NCI-H2107 treated with DMSO at 0.1 percent for 48 hours (cell line): ENCODE data around the gene NOP16.
A peak's percentile ranks its signal among the peaks of the same experiment; 100 is the strongest.

ENCODE experiments used
- DNase-seq: peaks from one replicate; lab custom pipeline; 2025; ENCODE audit not compliant: unreplicated experiment; lab: John Stamatoyannopoulos, UW

Gene NOP16

DNA sequence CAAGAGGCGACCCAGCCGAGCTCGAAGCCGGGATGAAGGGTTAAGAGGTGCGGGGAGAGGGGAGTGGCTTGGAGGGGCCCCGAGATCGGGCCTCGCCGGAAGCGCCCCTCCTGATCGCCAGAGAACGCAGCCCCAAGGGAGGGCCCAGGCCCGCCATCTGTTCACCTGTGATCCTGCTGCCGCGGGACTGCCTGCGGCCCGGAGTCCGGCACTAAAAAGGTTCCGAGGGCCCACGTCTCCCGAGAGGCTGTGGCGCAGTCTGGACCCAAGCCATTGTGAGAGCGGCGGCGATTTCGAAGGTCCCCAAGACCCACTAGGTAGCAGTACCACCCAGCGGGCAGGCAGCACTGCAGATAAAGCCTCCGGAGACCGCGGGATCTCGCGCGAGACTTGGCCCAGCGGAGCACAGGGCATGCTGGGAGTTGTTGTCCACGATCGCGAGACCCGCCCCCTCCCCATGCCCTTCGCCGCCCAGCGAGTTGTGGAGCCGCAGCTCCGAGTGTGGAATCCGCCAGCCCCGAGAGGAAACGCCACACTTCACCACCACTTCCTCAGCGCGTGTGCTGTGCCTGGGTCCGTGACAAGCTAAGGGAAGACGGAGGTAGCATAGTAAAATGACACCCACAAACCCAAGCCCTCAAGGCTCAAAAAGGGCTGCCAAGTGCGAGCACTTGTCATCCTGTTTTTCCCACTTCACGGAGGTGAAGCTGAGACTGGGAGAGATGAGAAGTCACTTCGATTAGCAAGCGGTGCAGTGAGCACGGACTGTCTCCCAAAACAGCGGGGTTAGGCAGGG lies 26.8 kb downstream of the NOP16 start, which contains the start of gene KIAA1191:
Gene KIAA1191, minus strand, starts transcription at position 328 of the 796 bp plus-strand sequence. CDS start 2,256 bp downstream, outside the sequence.
- peak; percentile 58 for DNase-seq

DNA sequence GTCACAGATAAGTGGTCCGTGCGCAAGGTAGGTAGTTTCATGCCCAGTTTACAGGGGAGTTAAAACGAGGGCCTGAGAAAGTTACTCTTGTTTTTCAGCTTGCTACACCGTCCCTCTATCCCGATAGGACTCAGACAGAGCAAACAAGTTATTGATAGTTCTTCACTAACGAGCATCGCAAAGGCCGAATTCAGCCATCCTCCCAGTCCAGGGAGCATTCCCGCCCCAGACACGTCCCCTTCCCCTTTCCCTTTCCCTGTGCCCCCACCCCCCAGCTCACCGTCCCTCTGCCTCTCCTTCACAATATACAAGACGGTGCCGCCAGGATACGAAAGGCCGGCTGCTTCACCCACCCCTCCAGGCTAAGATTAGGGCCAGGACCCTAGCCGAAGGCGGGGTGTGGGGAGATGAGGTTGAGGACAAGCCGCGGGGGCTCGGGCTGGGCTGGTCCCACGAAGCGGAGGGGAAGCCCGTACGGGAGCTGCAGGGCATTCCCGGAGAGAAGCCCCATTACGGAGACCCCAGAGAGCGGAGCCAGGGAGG lies 27.4 kb downstream of the NOP16 start:
- no peak for DNase-seq

DNA sequence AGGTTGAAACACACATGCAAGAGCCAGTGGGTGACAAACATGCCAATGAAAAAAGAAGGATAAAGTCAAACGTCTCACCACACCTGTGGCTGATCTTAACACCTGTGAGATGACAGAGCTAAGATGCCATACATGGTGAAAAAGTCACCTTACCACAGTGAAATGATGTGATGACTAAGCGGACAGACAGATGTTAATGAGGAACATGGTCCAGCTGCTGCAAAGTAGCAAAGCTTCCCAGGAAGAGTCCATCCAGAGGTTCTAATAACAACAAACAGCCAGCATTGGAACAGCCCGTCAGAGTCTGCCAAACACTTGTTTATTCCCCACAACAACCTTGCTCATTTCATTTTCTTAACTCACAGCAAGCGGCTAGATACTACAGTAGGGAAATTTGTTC lies 28.7 kb downstream of the NOP16 start:
- DNase-seq = no peak

DNA sequence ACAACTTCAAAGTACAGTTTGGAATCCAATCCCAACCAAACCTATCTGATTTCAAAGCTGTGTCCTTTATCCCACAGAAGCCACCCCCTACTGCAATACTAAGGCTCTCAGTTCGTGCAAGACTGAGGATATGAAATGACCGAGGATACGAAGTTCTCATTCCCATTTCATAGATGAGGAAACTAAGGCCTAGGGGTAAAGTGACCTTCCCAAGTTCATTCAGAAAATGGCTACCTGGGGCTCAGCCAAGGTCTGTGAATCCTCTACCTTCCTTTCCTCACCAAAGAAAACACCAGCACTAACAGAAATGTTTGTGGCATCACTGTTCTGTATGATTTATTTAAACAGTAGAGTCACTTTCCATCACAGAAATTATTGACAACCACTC lies 32.2 kb downstream of the NOP16 start:
- no peak for DNase-seq

DNA sequence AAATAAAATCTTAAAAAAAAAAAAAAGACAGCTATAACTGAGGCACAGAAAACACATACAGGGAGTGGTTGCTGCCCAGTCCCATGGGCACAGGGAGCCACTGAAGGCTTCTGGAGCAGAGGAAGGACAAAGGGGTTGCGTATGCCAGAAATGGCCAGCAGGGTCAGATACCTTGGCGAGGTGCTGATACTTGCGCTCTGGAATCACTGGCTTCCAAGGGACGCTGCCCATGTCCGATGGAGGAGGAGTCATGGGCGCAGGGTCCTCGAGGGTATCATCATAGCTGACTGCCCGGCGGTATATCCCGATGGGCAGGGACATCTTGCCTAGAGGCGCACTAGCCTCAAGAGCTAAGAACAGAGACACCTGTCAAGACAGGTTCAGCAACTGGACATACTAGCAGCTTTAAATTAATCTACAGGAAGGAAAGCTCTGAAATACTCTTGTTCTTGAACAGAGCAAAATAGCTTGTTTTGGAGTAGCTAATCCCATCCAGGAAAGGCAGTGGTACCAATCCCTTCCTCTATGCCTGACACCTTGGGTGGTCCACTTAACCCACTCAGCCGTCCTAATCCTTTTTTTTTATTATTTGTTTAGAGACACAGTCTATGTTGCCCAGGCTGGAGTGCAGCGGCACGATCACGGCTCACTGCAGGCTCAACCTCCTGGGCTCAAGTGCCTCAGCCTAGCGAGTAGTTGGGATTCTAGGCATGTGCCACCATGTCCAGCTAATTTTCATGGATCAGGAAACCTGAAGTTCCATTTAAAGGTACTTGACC lies 32.8 kb downstream of the NOP16 start:
- DNase-seq = no peak

DNA sequence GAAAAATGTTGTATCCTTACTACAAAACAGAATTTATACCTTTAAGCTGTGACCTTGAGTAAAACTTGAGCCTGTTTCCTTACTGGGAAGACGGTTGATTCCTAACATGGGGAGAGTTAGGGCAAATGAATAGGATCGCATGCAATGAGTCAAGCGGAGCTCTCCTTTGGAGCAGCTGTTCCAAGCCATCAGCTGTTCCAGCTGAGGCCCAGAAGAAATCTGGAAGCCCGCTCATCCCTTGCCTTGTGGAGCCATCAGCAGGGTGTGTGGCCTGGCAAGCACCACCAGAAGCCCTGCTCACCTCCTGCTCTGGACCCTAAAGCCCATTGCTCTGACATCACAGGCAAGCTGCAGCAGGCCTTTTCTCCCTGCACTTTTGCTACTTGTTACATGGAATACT lies 34.9 kb downstream of the NOP16 start:
- no peak for DNase-seq

DNA sequence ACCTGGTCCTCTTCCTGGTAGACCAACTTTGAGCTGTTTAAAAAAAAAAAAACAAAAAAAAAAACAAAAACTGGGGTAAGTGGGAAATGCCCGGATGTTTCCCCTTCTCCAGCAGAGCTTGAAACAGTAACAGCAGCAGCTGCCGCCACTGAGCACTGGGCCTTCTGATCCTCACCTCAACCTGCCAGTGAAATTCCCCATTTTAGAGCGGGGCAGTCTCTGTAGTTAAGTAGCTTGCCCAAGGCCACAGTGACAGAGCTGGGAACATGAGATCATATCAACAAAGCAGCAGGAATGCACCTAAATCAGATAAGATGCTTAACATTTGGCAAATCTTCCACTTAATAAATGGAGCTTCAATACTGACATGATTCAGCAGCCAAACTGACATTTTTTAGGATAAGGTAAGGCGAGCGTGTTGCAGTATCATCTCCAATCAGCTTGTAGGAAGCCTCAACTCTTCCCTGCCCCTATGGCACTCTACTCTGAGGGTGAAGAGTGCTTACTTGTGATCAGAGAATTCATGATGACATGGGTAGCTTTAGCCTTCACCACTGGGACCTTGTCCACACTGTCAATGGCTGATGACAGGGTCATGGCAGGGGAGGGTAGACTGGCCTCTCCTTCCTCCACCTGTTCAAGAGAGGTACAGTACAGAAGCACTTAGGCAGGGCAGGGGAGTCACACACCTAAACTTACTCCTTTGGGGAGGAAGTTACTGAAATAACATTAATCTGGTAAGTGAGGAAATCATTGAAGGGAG lies 36.1 kb downstream of the NOP16 start:
- no peak for DNase-seq

DNA sequence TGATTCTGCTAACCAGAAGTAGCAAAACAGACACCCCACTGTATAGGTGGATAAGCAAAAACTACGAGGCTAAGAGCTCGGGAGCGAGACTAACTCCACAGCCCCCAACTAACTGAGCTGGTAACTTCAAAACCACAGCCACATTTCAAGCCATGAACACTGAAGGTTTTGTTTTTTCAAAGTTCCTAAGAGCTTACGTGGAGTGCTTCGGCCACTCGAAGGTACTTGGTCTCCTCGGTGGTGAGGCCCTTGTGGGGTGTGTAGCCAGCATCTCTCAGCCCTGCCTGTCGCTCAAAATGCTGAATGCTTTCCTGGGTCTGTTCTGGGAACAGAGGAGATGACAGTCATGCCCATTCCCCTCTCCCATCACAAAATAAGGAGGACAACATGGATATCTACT lies 38.0 kb downstream of the NOP16 start:
- DNase-seq = no peak

DNA sequence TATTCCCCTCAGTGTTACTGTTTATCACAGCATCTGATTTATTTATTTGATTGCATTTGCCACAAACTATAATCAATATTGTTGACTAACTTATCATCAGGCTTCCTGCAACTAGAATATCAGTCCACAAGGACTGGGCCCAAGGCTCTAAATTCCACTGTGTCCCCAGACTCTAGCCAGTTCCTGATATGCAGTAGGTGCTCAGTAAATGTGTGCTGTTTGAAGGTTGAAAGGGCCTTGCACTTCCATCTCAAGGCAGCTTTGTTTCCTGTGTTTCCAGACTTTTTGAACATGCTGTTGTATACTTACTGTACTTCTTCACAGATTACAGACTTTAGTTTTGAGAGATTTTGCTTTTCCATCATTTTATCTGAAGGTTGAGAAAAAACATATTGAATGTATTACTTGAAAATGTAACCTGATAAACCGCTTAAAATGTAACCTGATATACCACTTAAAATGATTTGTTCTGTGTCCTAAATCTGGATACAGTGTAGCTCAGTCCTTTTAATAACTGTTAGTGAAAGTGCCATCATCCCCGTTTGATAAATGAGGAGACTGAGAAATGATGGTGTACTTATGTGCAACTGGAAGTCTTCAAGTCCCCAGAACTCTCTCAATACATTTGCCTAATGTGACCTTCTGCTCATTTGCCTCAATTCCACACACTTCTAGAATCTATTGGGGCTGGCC lies 45.5 kb downstream of the NOP16 start:
- DNase-seq = no peak

DNA sequence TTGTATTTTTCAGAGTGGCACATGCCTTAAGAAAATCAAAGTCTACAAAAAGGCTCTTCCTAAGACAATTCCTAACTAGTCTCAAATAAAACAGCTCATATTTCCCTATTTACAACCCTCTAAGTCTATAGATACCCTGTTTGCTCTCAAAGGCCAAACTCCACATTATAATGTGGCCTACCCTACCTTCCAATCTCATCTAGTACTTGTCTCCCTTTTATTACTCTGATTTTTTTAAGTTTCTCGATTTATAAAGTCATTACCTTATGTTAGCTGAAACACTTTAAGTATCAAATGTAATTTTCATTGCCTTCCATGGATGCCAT lies 46.3 kb downstream of the NOP16 start:
- no peak for DNase-seq

DNA sequence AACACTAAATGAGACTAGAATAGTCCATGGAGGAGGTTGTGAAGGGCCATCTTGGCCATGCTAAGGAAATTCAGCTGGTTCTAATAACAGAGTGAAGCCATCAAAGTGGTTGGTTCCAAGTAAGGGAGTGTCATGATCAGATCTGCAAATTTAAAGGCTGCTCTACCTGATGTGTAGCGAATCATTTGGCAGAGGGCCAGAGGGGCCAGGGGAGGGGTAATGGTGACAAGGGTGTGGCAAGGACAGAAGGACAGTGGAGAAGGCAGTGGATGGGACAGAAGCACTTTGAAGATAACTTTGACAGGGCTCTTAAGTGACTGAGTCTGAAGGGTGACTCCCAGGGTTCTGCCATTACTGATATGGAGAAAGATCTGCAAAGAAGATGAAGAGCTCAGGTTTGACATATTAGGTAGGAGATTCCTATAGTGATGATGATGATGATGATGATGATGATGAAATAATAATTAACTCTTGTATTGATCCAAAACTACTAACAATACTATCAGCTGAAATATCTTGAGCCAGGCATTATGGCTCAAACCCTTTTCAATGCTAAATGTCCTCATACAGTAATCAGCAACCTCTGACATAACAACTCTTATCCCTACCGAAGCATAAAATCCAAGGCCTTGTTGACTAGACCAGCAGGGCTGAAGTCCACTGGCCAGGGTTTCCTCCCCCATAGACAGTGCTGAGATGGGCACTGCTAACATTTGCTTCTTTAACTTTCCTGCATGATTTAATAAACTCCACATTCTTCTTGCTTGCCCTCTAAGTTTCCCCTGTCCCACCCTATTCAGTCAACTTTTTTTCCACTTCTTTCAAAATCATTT lies 46.9 kb downstream of the NOP16 start:
- DNase-seq = no peak

DNA sequence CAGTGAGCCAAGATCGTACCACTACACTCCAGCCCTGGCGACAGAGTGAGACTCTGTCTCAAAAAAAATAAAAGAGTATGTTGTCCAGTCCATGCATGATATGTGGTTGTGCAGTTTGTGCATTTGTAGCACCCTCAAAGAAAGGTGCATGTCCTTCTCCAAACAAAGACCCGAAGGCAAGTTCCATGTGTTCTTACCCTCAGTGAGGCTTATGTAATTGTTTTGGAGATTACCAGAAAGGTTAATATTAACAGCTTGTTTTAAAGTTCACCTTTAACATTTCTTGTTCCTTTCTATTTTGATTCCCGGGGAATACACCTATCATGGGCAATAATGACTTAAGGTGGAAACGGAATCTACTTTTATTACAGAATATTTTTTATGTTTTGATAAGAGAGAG lies 49.1 kb downstream of the NOP16 start:
- DNase-seq = no peak

DNA sequence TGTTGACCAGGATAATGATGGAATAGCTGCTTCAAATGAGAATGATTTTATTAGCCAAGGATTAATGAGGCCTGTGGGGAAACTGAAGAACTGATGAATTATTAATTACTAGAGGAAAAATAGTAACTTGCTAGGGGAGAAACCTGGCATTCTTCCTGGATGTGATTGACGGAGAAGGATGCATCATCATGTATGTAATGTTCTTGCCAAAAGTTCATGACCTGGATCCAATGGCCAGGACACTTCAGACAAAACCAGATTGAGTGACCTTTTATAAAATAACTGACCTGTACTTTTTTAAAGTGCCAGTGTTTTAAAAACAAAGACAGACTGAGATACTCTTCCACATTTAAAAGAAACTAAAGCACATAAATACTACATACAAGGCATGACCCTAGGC lies 50.5 kb downstream of the NOP16 start:
- no peak for DNase-seq

DNA sequence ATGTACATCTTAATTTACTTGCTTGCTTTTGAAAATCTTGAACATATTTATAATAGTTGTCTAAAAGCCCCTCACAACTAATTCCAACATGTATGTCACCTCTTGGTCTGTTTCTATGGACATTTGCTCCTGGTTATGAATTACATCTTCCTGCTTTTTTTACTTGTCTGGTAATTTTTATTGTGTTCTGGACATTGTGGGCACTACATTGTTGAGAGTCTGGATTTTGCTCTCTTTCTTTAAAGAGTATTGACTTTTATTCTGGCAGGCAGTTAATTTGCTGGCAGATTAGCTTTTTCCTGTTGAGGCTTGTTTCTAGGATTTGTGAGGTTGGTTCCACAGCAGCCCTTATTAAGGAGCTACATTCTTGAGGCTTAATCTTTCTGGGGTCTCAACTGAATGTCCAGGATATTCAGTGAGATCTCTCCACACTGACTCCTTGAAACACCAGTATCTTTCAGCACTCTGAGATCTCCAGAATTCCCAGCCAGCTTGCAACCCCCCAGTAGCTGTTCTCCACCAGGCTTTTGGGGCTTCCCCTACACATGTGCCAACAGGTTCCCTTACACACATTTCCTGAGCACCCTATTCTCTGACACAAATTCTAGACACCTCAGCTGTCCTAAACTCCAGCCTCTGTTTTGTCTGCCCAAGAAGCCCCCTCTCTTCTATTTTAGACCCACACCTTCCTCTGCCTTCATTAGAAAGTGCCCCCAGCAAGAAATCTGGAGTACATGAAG lies 54.2 kb downstream of the NOP16 start:
- DNase-seq = no peak
